Psoas muscle (tissue), 8 donors: Measurements from ENCODE around the gene VCAN. TPM values are rescaled to one million over a fixed set of nuclear protein-coding genes. Genes with fewer than 3 reads are reported as not detected.

ENCODE experiments used
- ATAC-seq, 4 donors: fragments of 200-7000 bp; cut with Tn5 transposase; one replicate each; pipeline ENCODE4 v1.9.1; 2020; ENCODE audit warnings: moderate library complexity in 3 of 4, mild to moderate bottlenecking in 2 of 4
- DNase-seq, 2 donors: peaks; one replicate each; pipeline ENCODE4 v3.0.0-alpha.2; 2020
- H3K27ac ChIP-seq: fragments of 200-600 bp; one replicate; pipeline ENCODE4 v1.8.0; 2022
- H3K27me3 ChIP-seq, 3 donors: fragments of 200-600 bp in 1 of 3; one replicate each; pipeline versions ENCODE4 v1.6.1 to v1.8.0; 2013 to 2022; ENCODE audit warnings: low read length in 2 of 3, mild to moderate bottlenecking in 2 of 3, moderate library complexity in 1 of 3; ENCODE audit not compliant: insufficient read depth in 3 of 3
- H3K36me3 ChIP-seq, 2 donors: fragments of 200-600 bp in 1 of 2; one replicate each; pipeline versions ENCODE4 v1.6.1 to v1.8.0; 2013 to 2022; ENCODE audit warnings: low read depth in 1 of 2, mild to moderate bottlenecking in 1 of 2, moderate library complexity in 1 of 2; ENCODE audit not compliant: insufficient read depth in 1 of 2
- H3K4me1 ChIP-seq: fragments of 200-600 bp; one replicate; pipeline ENCODE4 v1.8.0; 2022
- H3K4me3 ChIP-seq: fragments of 200-600 bp; one replicate; pipeline ENCODE4 v1.8.0; 2022; ENCODE audit warnings: mild to moderate bottlenecking
- H3K9me3 ChIP-seq: fragments of 200-600 bp; one replicate; pipeline ENCODE4 v1.8.0; 2022
- CTCF ChIP-seq: fragments of 200-600 bp; IDR thresholded peaks from one replicate; pipeline ENCODE4 v1.8.0; 2022; ENCODE audit warnings: antibody characterized with exemption
- WGBS, 3 donors: extraction: QIAGEN DNeasy Blood & Tissue Kit; methylation state at CpG; one replicate each; pipeline versions ENCODE4 v1.1.6 to v1.1.7; 2013; 5-methylcytosine and 5-hydroxymethylcytosine counted together
- intact Hi-C, 2 donors: fragments of 100-400 bp; cut with DNase I; formaldehyde crosslinking; loops; one replicate each; pipeline versions ENCODE4 v1.11.0 to v1.14.2; 2022
- polyA plus RNA-seq, 3 donors: library from polyadenylated mRNA; stranded (reverse); fragments of 200-250 nt; gene quantifications; one replicate each; pipeline ENCODE4 v1.2.3, GENCODE V29; 2013
- total RNA-seq, 4 donors: library from RNA; stranded (reverse); fragmentation: NEBNext Ultra II Directional in 2 of 4; extraction: Animal tissue kit (Norgen Biotek cat#: 25700) in 2 of 4; gene quantifications; one replicate each; pipeline versions ENCODE4 v1.2.1 to v1.2.4, GENCODE V29; 2021 to 2023
- donor health status: healthy with polysubstance abuse.
- donor health status: DM: no; HTN: no; CAD: no; lungs with moderate emphysema.
- donor health status: Bipolar disorder and iron deficiency.
- donor health status: healthy.
- donor health status: DM: yes; HTN: yes; CAD: no.
- donor health status: DM: no; HTN: no; CAD: no.
- donor health status: DM: no; HTN: no; CAD: no.
- donor health status: DM: yes; HTN: yes; CAD: no.

The VCAN gene
- total and polyA plus RNA-seq, 7 donors = 2.7 to 26.1 (median 8.8) TPM

- H3K9me3 ChIP-seq = no peaks in the 10 kb centered on the region
- DNase-seq = no peak
- WGBS, 3 donors = 67 to 71% (median 68%) methylated on average over 5 of the region's 5 CpGs
- H3K27ac ChIP-seq = no peak overlapping the region
- ATAC-seq = no peak
- intact Hi-C loops = no loop called here
- H3K27me3 ChIP-seq = peaks cover 0 to 66% (median 11%) of the 10 kb centered on the region in 3 donors
- no peak for TF ChIP-seq CTCF
- peaks cover 4% of the 10 kb centered on the region for H3K4me1 ChIP-seq
- no peak overlapping the region for H3K4me3 ChIP-seq
- no peaks in the 10 kb centered on the region for H3K36me3 ChIP-seq
These were observed 4.6 kb downstream of the VCAN start for GRCh38 chr5:83475935-83476814.

GRCh38 chr5:83482961-83483360 lies 11.4 kb downstream of the VCAN start:
- ATAC-seq = no peak
- Histone ChIP-seq H3K27me3 (peaks cover 0 to 7% (median 0%) of the 10 kb centered on the region in 3 donors), H3K4me1 (no peaks in the 10 kb centered on the region), H3K36me3 (no peaks in the 10 kb centered on the region), H3K27ac (no peak overlapping the region), H3K4me3 (no peak overlapping the region), H3K9me3 (no peaks in the 10 kb centered on the region)
- DNase-seq = no peak
- intact Hi-C loops = no loop called here
- WGBS, 3 donors = 49 to 68% (median 56%) methylated on average over 1 of the region's 1 CpG
- TF ChIP-seq CTCF = no peak

GRCh38 chr5:83484294-83484693 lies 12.8 kb downstream of the VCAN start:
- TF ChIP-seq CTCF = no peak
- intact Hi-C loops = no loop called here
- 88 to 92% (median 90%) methylated on average over 2 of the region's 2 CpGs for WGBS, 3 donors
- no peaks in the 10 kb centered on the region for H3K36me3 ChIP-seq
- no peak for ATAC-seq
- no peak overlapping the region for H3K27ac ChIP-seq
- no peak overlapping the region for H3K4me3 ChIP-seq
- no peak for DNase-seq
- H3K27me3 ChIP-seq = peaks cover 0 to 1% (median 0%) of the 10 kb centered on the region in 3 donors
- H3K4me1 ChIP-seq = no peaks in the 10 kb centered on the region
- H3K9me3 ChIP-seq = no peaks in the 10 kb centered on the region

- ATAC-seq (no peak), DNase-seq (no peak)
- Histone ChIP-seq H3K27ac (no peak overlapping the region), H3K27me3 (no peaks in the 10 kb centered on the region), H3K36me3 (no peaks in the 10 kb centered on the region), H3K9me3 (no peaks in the 10 kb centered on the region), H3K4me3 (no peak overlapping the region), H3K4me1 (no peaks in the 10 kb centered on the region)
- TF ChIP-seq CTCF = no peak
- intact Hi-C loops = no loop called here
- WGBS, 3 donors = 93 to 99% (median 95%) methylated on average over 4 of the region's 4 CpGs
These were observed 14.3 kb downstream of the VCAN start for GRCh38 chr5:83485842-83486241.

GRCh38 chr5:83487155-83487554 lies 15.6 kb downstream of the VCAN start:
- Histone ChIP-seq H3K27ac (no peak overlapping the region), H3K9me3 (no peaks in the 10 kb centered on the region), H3K36me3 (no peaks in the 10 kb centered on the region), H3K4me1 (no peaks in the 10 kb centered on the region), H3K4me3 (no peak overlapping the region), H3K27me3 (no peaks in the 10 kb centered on the region)
- TF ChIP-seq CTCF = no peak
- ATAC-seq (no peak), DNase-seq (no peak)
- intact Hi-C loops = no loop called here
- WGBS, 3 donors = 79 to 84% (median 80%) methylated on average over 1 of the region's 1 CpG
